Fibroblast of skin of left biceps (primary cell): Measurements from ENCODE around the gene CFHR4.
"Not testable (repeated sequence)": the region's sequence is repeated elsewhere in the genome, so short reads cannot be mapped to it uniquely, and the experiment has no call there.

Experiments used
- DNase-seq, 2 experiments: peaks; one replicate each; pipeline ENCODE4 v3.0.0-alpha.2; 2013; ENCODE audit warnings: low read depth in 2 of 2

The CFHR4 gene

DNA sequence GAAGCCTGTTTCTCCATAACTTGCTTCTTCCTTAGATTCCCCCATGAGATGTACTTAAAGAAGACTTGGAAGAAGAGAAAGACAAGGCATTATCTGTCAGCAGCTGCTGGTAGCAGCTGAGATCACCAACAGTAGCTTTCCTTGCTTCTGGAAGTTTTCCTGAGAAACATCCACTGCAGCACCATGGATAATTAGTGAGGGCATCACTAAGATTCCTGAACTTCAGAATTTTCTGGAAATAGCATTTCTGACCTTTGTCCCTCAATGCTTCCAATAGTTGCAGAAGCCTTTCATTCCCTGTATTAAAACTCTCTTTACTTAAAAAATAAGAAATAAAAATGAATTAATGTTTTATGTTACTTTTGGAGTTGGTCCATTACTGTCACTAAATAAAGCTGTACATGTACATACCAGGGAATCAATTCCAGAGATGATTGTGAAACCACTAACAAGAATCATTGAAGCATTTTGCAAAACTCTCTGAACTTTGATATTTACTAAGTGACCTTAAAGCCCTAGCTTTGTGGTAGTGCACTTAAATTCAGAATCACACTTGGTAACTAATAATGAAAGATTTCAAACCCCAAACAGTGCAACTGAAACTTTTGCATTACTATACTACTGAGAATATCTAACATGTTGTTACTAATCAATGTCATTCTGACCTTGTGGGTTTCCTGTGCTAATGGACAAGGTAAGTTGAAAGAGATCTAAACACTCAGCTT is at the start of gene CFHR4:
Gene CFHR4 (plus strand): TSS at position 538 of the 725 bp plus-strand sequence. CDS start 99 bp downstream, at position 637.
- no peak for DNase-seq

DNA sequence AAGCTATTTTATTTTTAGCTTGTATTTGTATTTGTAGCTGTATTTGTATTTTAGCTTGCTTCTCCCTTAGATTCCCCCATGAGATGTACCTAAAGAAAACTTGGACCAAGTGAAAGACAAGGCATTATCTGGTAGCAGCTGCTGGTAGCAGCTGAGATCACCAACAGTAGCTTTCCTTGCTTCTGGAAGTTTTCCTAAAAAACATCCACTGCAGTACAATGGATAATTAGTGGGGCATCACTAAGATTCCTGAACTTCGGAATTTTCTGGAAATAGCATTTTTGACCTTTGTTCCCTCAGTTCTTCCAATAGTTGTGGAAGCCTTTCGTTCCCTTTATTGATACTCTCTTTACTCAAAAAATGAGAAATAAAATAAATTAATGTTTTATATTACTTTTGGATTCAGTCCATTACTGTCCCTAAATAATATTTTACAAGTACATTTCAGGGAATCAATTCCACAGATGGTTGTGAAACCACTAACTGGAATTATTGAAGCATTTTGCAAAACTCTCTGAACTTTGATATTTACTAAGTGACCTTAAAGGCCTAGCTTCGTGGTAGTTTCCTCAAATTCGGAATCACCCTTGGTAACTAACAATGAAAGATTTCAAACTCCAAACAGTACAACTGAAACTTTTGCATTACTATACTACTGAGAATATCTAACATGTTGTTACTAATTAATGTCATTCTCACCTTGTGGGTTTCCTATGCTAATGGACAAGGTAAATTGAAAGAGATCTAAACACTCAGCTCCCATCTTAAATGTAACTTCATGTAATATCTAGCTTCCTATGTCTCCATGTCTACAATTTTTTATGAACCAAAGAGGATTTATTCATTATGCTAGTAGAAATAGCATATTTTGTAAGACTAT is 38.0 kb upstream of the CFHR4 start:
- DNase-seq, result not testable (repeated sequence)

DNA sequence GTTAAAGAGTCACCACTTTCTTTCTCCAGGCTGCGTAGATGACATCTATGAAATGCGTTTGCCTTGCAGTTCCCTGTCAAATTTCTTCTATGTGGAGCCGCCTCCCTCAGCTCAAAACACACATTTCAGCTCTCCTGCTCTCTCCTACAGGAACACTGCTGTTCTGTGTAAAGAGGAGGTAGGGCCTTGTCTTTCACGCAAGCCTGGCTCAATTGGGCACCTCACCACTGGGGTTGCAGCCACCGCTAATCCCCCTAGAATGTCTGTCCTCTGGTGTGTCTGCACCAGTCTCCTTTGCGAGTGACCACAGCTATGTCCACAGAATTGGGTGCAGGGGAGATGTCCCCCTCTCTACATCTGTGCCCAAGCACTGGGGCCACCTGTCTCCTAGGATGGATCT is 31.8 kb upstream of the CFHR4 start:
- DNase-seq, result no peak

DNA sequence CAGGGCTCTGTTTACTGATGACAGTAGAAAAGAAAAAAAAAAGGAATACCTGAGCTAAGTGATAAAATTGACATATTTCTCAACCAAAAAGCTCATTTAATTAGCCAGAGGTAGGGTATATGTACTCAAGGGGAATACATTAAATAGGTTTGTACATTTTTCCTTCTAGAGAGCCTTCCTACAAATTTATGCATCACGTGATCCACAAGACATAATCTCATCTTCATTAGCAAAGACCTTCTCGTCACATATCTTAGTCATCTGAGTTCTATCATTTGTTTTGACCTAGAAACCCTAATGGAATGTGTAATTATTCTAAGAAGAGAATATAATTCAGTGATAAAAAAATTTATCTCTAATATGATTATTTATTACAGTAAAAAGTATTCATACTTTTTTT is 30.7 kb upstream of the CFHR4 start:
- DNase-seq, result no peak

DNA sequence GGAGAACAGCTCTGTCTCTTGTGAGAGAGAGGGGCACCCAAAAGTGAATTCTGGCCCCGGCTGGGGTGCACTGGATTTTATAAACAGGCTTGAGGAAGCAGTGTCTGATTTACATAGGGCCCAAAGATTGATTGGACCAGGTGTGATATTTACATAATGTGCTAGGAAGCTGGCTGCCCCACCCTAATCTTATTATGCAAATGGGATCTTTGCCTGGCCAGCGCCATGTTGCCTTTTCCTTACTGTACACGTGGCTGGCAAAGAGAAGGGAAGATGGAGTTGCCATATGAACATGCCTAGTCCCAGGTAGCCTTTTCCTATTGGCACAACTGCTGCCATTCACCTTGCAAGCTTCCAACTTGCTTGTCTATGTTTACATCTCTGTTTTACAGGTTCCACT is 29.0 kb upstream of the CFHR4 start:
- DNase-seq, result no peak

DNA sequence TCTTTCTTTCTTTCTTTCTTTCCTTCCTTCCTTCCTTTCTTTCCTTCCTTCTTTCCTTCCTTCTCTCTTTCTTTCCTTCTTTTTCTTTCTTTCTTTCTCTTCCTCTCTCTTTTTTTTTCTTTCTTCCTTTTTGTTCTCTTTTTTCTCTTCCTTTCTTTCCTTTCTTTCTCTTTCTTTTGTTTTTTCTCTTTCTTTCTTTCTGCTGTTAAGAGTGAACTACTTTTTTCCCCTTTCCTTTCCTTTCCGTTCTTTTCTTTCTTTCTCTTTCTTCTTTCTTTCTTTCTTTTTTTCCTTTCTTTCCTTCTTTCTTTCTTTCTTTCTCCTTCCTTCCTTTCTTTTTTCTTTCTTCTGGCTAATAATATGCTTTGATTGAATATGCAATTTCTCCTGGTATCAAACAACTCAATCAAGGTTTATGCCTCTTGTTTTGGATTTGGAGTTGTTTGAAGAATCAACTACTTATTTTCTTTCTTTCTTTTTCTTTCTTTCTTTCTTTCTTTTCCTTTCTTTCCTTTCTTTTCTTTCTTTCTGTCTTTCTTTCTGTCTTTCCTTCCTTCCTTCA is 27.4 kb upstream of the CFHR4 start:
- no peak for DNase-seq

DNA sequence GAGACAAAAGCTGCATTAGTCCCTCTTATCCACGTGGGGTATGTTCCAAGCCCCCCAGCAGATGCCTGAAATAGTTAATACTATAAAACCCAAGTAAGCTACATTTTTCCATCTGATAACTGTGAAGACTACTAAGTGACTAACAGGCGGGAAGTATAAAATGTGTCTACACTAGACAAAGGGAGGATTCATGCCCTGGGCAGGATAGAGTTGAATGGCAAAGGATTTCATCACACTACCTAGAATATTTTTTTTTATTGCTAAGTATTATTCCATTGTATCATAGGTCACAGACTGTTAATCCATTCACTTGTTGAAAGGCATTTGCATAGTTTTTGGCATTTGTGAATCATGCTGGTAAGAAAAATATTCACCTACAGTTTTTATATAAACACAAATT is 26.4 kb upstream of the CFHR4 start:
- no peak for DNase-seq

DNA sequence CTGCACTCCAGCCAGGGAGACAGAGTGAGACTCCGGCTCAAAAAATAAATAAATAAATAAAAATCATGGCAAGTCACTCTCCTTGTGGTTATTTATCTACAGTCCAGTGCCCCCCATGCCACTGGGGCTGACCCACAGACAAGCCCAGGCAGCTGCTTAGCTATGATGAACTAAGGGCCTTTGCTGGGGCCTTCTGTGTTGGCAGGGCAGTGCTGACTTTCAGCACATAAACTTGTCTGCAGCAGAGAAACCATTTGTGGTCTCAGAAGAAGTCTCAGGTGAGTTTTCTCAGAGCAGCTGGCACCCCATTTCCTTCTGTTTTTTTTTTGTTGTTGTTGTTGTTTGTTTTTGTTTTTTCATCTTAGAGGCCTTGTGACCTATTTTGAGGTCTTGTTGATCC is 20.9 kb upstream of the CFHR4 start:
- no peak for DNase-seq

DNA sequence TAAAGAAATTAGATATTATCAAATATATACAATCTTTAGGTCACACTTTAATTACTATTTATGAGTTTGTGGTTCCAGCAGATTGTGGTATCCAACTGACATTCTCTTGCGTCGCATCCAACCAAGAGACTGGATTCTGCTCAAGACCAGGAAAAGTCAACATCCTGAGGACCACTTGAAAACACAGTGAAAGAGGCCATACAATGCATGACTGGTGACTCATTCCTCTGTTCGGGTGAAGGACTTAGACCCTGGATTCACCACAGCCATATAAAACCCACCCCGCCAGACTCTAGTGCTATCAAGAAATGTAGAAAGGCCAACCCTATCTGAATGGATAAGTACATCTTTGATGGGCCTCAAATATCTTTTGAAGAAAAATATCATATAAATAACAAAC is 14.5 kb upstream of the CFHR4 start:
- no peak for DNase-seq

DNA sequence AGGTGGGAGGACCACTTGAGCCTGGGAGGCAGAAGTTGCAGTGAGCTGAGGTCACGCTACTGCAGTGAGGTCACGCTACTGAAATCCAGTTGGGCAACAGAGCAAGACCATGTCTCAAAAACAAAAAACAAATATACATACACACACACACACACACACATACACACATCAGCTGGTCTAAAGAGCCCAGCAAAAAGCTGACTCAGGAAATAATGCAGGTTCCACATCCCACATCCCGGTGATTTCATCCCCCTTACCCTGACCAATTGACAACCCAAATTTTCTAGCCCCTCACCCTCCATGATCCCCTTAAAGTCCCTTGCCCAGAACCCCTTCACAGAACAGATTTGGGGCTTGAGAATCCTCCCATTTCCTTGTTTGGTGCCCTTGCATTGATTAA is 11.9 kb upstream of the CFHR4 start:
- DNase-seq, result no peak

DNA sequence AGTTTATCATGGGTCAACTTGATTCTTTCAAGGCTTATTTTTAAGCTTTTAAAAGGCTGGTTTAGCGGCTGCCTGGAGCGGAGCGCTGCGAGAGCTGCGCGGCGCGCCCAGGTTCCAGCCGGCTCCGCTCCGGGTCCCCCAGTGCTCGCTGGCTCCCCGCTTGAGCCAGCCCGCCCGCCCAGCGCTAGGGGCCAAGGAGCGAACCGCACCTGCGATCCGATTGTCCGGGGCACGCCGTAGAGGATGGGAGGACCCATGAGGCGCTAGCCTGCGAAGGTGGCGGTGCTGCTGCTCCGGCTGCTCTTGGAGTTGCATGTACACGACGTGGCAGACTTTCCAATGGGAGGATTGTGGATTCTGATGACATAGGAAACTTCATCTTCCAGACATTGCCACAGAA is 9.9 kb upstream of the CFHR4 start:
- no peak for DNase-seq

DNA sequence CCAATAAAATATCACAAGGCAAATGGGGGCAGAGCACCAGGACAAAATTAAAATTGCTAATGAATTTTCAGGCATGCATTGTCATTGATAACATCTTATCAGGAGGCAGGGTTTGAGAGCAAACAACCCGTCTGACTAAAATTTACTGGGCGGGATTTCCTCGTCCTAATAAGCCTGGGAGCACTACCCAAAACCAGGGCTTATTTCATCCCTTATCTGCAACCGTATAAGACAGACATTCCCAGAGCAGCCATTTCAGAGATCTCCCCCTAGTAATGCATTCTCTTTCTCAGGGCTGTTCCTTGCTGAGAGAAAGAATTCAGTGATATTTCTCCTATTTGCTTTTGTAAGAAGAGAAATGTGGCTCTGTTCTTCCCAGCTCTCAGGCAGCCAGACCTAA is 1.3 kb upstream of the CFHR4 start:
- not testable (repeated sequence) for DNase-seq

DNA sequence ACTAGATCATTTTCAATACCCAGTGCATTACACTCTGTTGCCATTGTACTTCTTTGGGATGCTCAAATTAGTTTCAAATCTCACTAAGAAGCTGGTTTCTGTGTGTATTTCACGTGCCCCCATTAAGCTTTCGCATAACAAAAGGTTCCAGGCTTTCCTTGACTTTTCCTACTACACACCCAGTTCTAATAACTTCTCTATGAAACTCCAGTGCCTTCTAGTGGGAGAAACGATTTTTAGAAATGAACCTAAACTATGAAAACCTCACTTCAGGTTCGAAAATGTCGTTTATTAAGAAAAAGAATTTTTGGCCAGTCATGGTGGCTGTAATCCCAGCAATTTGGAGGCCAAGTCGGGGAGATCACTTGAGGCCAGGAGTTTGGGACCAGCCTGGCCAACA is 2.8 kb downstream of the CFHR4 start:
- DNase-seq, result no peak

DNA sequence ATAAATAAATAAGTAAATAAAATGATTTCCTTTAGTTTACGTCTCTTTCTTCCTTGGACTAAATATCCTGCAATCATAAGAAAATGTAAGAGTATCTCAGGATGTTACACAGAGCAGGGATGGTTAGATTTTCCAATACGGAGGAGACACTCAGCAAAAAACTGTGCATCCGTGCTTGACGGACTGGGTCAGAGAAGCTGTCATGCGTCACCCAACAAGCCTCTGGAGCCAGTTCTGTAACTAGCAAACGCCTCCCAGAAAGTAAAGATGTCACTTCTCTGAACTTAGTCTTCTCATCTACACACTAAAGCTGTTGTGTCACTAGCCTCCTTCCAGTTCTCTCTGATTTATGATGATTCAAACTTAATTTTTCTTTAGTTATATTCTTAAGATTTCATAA is 3.4 kb downstream of the CFHR4 start:
- no peak for DNase-seq

DNA sequence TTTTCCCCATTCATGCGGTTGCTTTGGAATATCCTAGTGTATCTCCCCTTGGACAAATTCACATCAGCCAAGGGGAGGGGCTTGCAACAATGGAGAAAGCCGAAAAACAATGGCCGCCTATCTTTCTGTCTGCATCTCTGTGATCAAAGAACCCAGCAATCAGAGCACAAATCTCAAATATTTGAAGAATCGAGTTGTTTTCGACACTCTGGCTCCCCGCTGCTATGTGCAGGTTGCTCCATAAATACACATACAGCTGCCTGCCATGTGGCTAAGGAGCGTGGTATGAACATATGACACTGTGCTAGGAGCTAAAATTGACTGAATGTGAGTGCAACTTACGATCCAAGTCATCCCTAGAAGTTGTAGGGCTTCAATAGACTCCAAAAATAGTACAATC is 8.5 kb downstream of the CFHR4 start:
- DNase-seq, result no peak

DNA sequence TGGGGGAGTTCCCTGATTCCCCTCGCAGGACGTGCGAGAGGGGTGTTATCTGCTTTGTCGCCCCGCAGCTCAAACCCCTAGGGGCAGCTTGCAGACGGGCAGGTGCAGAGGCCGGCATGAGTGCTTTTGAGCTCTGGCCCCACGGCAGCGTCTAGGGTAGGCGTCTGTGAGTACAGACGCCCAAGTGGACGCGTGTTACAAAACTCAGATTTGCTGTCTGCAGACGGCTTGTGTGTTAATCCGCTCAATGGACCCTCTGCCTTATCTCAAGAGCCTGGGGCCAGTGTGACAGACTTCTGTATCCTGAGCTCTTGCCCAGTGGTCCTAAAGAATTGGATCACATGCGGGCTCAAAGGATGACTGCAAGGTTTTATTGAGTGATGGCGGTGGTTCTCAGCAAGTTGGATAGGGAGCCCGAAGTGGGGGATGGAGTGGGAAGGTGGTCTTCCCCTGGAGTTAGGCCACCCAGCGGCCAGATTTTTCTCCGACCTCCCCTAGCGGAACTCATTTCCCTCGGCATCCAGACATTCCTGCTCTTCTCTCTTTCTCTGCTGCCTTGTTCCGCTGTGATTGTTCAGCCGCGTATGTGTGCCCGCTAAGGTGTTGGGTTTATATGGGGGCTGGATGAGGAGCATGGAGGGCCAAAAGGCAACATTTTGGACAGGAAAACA is 9.4 kb downstream of the CFHR4 start:
- no peak for DNase-seq

DNA sequence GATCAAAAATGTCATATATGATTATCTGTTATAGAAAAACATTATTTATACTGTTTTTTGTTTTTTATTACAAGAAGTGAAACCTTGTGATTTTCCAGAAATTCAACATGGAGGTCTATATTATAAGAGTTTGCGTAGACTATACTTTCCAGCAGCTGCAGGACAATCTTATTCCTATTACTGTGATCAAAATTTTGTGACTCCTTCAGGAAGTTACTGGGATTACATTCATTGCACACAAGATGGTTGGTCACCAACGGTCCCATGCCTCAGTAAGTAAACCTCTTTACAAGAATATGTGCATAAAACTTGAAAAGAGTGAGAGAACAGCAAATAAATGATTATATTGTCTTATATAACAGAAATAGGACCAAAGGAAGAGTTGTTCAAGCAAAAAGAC is 14.5 kb downstream of the CFHR4 start:
- DNase-seq, result no peak

DNA sequence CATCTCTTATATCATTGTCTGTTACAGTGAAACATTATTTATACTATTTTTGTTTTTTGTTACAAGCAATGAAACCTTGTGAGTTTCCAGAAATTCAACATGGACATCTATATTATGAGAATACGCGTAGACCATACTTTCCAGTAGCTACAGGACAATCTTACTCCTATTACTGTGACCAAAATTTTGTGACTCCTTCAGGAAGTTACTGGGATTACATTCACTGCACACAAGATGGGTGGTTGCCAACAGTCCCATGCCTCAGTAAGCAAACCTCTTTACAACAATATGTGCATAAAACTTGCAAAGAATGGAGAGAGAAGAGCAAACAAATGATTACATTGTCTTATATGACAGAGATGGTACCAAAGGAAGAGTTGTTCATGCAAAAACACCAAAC is 22.4 kb downstream of the CFHR4 start:
- no peak for DNase-seq

DNA sequence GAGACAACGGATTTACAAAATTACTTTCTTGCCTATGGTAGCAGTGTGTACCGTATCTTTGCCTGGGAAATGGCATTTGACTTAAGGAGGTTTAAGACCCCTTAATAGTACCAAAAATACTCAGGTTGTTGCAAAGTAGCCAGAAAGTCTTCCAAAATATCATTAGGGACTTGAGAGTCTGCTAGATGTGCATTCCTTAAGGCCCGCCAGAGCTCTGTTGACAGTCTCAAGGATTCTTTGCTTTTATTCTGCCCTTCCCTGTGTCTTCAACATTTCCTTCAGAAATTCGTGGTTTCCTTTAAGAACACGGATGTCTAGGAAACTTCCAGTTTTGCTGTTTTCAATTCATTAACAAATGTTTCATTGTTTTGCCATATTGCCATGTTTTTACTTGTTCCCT is 24.4 kb downstream of the CFHR4 start:
- not testable (repeated sequence) for DNase-seq

DNA sequence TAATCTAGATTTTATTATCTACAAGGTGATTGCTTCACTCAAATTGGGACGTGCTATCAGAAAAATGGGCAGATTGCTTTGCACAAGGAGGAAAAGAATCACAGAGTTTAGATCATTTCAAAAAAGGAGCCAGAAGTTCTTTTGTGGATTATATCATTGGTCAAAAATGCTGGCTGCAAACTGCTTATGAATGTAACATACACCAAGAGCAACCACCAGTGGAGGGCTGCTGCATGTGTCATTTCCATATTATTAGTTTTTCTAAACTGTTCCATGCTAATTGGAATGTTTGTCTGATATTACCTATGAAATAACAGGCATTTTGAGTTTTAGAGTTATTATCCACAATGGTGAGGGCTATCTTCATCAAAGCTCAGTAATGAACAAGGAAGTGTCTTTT is 39.0 kb downstream of the CFHR4 start:
- DNase-seq, result peak in 1 of 2 experiments; percentile 3

DNA sequence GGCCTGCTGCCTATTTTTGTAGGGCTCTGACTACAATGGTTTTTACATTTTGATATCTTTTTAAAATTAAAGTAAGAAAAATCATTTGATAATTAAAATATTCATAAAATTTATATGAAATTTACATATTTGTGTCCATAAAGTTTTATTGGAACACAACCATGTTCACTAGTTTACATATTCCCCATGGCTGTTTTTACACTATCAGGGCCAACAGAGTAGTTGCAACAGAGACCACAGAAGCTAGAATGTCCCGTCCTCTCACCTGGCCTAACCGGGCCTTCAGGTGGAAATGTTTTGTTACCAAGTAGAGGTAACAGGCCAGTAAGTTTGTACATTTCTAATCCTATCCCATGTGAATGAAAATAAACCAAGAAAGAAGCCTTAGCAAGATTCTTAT is 45.0 kb downstream of the CFHR4 start:
- DNase-seq, result not testable (repeated sequence)

DNA sequence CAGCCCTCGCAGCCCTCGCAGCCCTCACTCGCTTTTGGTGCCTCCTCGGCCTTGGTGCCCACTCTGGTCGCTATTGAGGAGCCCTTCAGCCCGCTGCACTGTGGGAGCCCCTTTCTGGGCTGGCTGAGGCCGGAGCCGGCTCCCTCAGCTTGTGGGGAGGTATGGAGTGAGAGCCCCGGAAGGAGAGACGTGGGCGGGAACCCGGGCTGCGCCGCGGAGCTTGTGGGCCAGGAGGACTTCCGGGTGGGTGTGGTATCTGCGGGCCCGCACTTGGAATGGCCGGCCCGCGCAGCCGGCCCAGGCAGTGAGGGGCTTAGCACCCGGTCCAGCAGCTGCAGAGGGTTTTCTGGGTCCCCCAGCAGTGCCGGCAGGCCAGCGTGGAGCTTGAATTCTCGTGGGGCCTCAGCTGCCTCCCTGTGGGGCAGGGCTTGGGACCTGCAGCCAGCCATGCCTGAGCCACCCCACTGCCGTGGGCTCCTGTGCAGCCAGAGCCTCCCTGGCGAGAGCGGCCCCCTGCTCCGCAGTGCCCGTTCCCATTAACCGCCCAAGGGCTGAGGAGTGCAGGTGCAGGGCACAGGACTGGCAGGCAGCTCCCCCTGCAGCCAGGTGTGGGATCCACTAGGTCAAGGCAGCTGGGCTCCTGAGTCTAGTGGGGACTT is 45.8 kb downstream of the CFHR4 start:
- no peak for DNase-seq
